Measurements from ENCODE around the gene CRY1.
"Not testable (repeated sequence)": the region's sequence is repeated elsewhere in the genome, so short reads cannot be mapped to it uniquely, and the experiment has no call there.

The CRY1 gene

GRCh38 chr12:107111314-107111713 lies 18.0 kb upstream of the CRY1 start:
- H2BK12ac ChIP-seq (ENCODE audit: low read length in 2 of 2): no peak overlapping the region
- no peak overlapping the region for H3K4me3 ChIP-seq (ENCODE audit: insufficient read depth in 1 of 2, low read depth in 1 of 2, low read length in 2 of 2)
- H3K27ac ChIP-seq (ENCODE audit: low read length, poor library complexity, severe bottlenecking): no peak overlapping the region
- H2AFZ ChIP-seq (ENCODE audit: low read depth, low read length): no peak overlapping the region
- peaks cover 7 to 8% of the 10 kb centered on the region in 2 experiments for H3K27me3 ChIP-seq (ENCODE audit: control insufficient read depth in 1 of 2, insufficient read depth in 1 of 2, low read length in 2 of 2)
- no peaks in the 10 kb centered on the region for H3K9me3 ChIP-seq (ENCODE audit: control insufficient read depth, low read length)
- H3K4me2 ChIP-seq (ENCODE audit: low read length, poor library complexity, severe bottlenecking): no peak overlapping the region
- no peaks in the 10 kb centered on the region for H3K36me3 ChIP-seq (ENCODE audit: control insufficient read depth in 1 of 2, insufficient read depth in 2 of 2, low read depth in 1 of 2, low read length in 2 of 2)
- no peaks in the 10 kb centered on the region for H3K79me1 ChIP-seq (replicated peaks; ENCODE audit: low read length, poor library complexity, severe bottlenecking)
- H2BK15ac ChIP-seq (ENCODE audit: low read depth, poor library complexity, severe bottlenecking): no peak overlapping the region
- H4K91ac ChIP-seq (ENCODE audit: low read length): no peak overlapping the region
- no peak overlapping the region for H4K8ac ChIP-seq (ENCODE audit: low read length)
- no peaks in the 10 kb centered on the region for H3K4me1 ChIP-seq (ENCODE audit: control insufficient read depth, insufficient read depth, low read depth, low read length)
- H2BK5ac ChIP-seq (ENCODE audit: low read depth, low read length, poor library complexity, severe bottlenecking): no peak overlapping the region
- no peak for DNase-seq
- no peak overlapping the region for H2AK5ac ChIP-seq (ENCODE audit: low read length, severe bottlenecking)
- no peak overlapping the region for H3K4ac ChIP-seq (ENCODE audit: low read depth in 1 of 2, low read length in 2 of 2)
- H3K9ac ChIP-seq (ENCODE audit: low read length): no peak overlapping the region
- no peak overlapping the region for H2BK120ac ChIP-seq (ENCODE audit: low read depth, low read length)
- H3K18ac ChIP-seq (ENCODE audit: low read depth in 1 of 2, low read length in 2 of 2): no peak overlapping the region
- H3K23ac ChIP-seq (ENCODE audit: low read length in 2 of 2): no peak overlapping the region
- H3K14ac ChIP-seq (ENCODE audit: low read length in 2 of 2): no peak overlapping the region

- Histone ChIP-seq H2AFZ (ENCODE audit: low read depth, low read length) (no peak overlapping the region), H2BK15ac (ENCODE audit: low read depth, poor library complexity, severe bottlenecking) (no peak overlapping the region), H3K79me1 (replicated peaks; ENCODE audit: low read length, poor library complexity, severe bottlenecking) (no peaks in the 10 kb centered on the region), H3K23ac (ENCODE audit: low read length in 2 of 2) (no peak overlapping the region), H3K27me3 (ENCODE audit: control insufficient read depth in 1 of 2, insufficient read depth in 1 of 2, low read length in 2 of 2) (peaks cover 4 to 5% of the 10 kb centered on the region in 2 experiments), H2BK12ac (ENCODE audit: low read length in 2 of 2) (no peak overlapping the region), H2AK5ac (ENCODE audit: low read length, severe bottlenecking) (no peak overlapping the region), H3K9me3 (ENCODE audit: control insufficient read depth, low read length) (no peaks in the 10 kb centered on the region), H3K18ac (ENCODE audit: low read depth in 1 of 2, low read length in 2 of 2) (no peak overlapping the region), H3K4me2 (ENCODE audit: low read length, poor library complexity, severe bottlenecking) (no peak overlapping the region), H3K9ac (ENCODE audit: low read length) (peak overlapping the region; percentile 68), H3K4me3 (ENCODE audit: insufficient read depth in 1 of 2, low read depth in 1 of 2, low read length in 2 of 2) (peak overlapping the region in 1 of 2 experiments; percentile 69), H4K8ac (ENCODE audit: low read length) (no peak overlapping the region), H3K27ac (ENCODE audit: low read length, poor library complexity, severe bottlenecking) (no peak overlapping the region), H3K4ac (ENCODE audit: low read depth in 1 of 2, low read length in 2 of 2) (no peak overlapping the region), H2BK5ac (ENCODE audit: low read depth, low read length, poor library complexity, severe bottlenecking) (no peak overlapping the region), H2BK120ac (ENCODE audit: low read depth, low read length) (no peak overlapping the region), H3K36me3 (ENCODE audit: control insufficient read depth in 1 of 2, insufficient read depth in 2 of 2, low read depth in 1 of 2, low read length in 2 of 2) (no peaks in the 10 kb centered on the region), H4K91ac (ENCODE audit: low read length) (no peak overlapping the region), H3K14ac (ENCODE audit: low read length in 2 of 2) (no peak overlapping the region), H3K4me1 (ENCODE audit: control insufficient read depth, insufficient read depth, low read depth, low read length) (no peaks in the 10 kb centered on the region)
- 69% methylated on average over 12 of the region's 12 CpGs for WGBS
- DNase-seq: no peak
Observed at GRCh38 chr12:107109726-107110719, 16.7 kb upstream of the CRY1 start.

- Histone ChIP-seq H3K4me2 (ENCODE audit: low read length, poor library complexity, severe bottlenecking) (no peak overlapping the region), H3K14ac (ENCODE audit: low read length in 2 of 2) (no peak overlapping the region), H3K27me3 (ENCODE audit: control insufficient read depth in 1 of 2, insufficient read depth in 1 of 2, low read length in 2 of 2) (peaks cover 0 to 5% of the 10 kb centered on the region in 2 experiments), H2AFZ (ENCODE audit: low read depth, low read length) (no peak overlapping the region), H2BK15ac (ENCODE audit: low read depth, poor library complexity, severe bottlenecking) (no peak overlapping the region), H2AK5ac (ENCODE audit: low read length, severe bottlenecking) (no peak overlapping the region), H2BK5ac (ENCODE audit: low read depth, low read length, poor library complexity, severe bottlenecking) (no peak overlapping the region), H3K18ac (ENCODE audit: low read depth in 1 of 2, low read length in 2 of 2) (no peak overlapping the region), H4K91ac (ENCODE audit: low read length) (no peak overlapping the region), H3K4me3 (ENCODE audit: insufficient read depth in 1 of 2, low read depth in 1 of 2, low read length in 2 of 2) (no peak overlapping the region), H3K23ac (ENCODE audit: low read length in 2 of 2) (no peak overlapping the region), H3K9ac (ENCODE audit: low read length) (no peak overlapping the region), H4K8ac (ENCODE audit: low read length) (no peak overlapping the region), H2BK120ac (ENCODE audit: low read depth, low read length) (no peak overlapping the region), H3K9me3 (ENCODE audit: control insufficient read depth, low read length) (no peaks in the 10 kb centered on the region), H3K4me1 (ENCODE audit: control insufficient read depth, insufficient read depth, low read depth, low read length) (no peaks in the 10 kb centered on the region), H3K79me1 (replicated peaks; ENCODE audit: low read length, poor library complexity, severe bottlenecking) (no peaks in the 10 kb centered on the region), H3K4ac (ENCODE audit: low read depth in 1 of 2, low read length in 2 of 2) (no peak overlapping the region), H2BK12ac (ENCODE audit: low read length in 2 of 2) (no peak overlapping the region), H3K27ac (ENCODE audit: low read length, poor library complexity, severe bottlenecking) (no peak overlapping the region), H3K36me3 (ENCODE audit: control insufficient read depth in 1 of 2, insufficient read depth in 2 of 2, low read depth in 1 of 2, low read length in 2 of 2) (no peaks in the 10 kb centered on the region)
- WGBS: 84% methylated on average over 8 of the region's 8 CpGs
- DNase-seq: no peak
Observed at GRCh38 chr12:107108995-107109508, 15.7 kb upstream of the CRY1 start.

- WGBS: 63% methylated on average over 1 of the region's 1 CpG
- H2AFZ ChIP-seq (ENCODE audit: low read depth, low read length); H2AK5ac ChIP-seq (ENCODE audit: low read length, severe bottlenecking): not testable (repeated sequence)
Observed at GRCh38 chr12:107108366-107108765, 15.0 kb upstream of the CRY1 start.

More at GRCh38 chr12:107108366-107108765, 15.0 kb upstream of the CRY1 start:
- H3K23ac ChIP-seq (ENCODE audit: low read length in 2 of 2); H3K4ac ChIP-seq (ENCODE audit: low read depth in 1 of 2, low read length in 2 of 2); H3K4me1 ChIP-seq (ENCODE audit: control insufficient read depth, insufficient read depth, low read depth, low read length); DNase-seq; H3K79me1 ChIP-seq (replicated peaks; ENCODE audit: low read length, poor library complexity, severe bottlenecking); H3K27me3 ChIP-seq (ENCODE audit: control insufficient read depth in 1 of 2, insufficient read depth in 1 of 2, low read length in 2 of 2); H3K27ac ChIP-seq (ENCODE audit: low read length, poor library complexity, severe bottlenecking); H3K9ac ChIP-seq (ENCODE audit: low read length); H3K4me2 ChIP-seq (ENCODE audit: low read length, poor library complexity, severe bottlenecking); H3K4me3 ChIP-seq (ENCODE audit: insufficient read depth in 1 of 2, low read depth in 1 of 2, low read length in 2 of 2); H3K36me3 ChIP-seq (ENCODE audit: control insufficient read depth in 1 of 2, insufficient read depth in 2 of 2, low read depth in 1 of 2, low read length in 2 of 2); H3K18ac ChIP-seq (ENCODE audit: low read depth in 1 of 2, low read length in 2 of 2); H3K14ac ChIP-seq (ENCODE audit: low read length in 2 of 2); H2BK15ac ChIP-seq (ENCODE audit: low read depth, poor library complexity, severe bottlenecking); H4K91ac ChIP-seq (ENCODE audit: low read length); H2BK5ac ChIP-seq (ENCODE audit: low read depth, low read length, poor library complexity, severe bottlenecking); H2BK120ac ChIP-seq (ENCODE audit: low read depth, low read length); H4K8ac ChIP-seq (ENCODE audit: low read length); H3K9me3 ChIP-seq (ENCODE audit: control insufficient read depth, low read length); H2BK12ac ChIP-seq (ENCODE audit: low read length in 2 of 2): not testable (repeated sequence)
